Trophoblast cell (in vitro differentiated cells and primary cell): ENCODE measurements around the gene PPIL1.
A peak's percentile ranks its signal among the peaks of the same experiment; 100 is the strongest.

ENCODE experiments used
- DNase-seq, 2 donors: peaks; one replicate each; pipeline ENCODE4 v3.0.0-alpha.2; 2016
- H2AFZ ChIP-seq: 2 replicates; pipeline ENCODE4 v1.6.1; 2013; ENCODE audit warnings: low read length, moderate library complexity, mild to moderate bottlenecking; ENCODE audit not compliant: insufficient read depth, poor library complexity
- H2AK5ac ChIP-seq: 2 replicates; pipeline ENCODE4 v1.6.1; 2013; ENCODE audit warnings: mild to moderate bottlenecking, low read length
- H2BK120ac ChIP-seq: 2 replicates; pipeline ENCODE4 v1.6.1; 2013; ENCODE audit warnings: low read length, mild to moderate bottlenecking, moderate library complexity; ENCODE audit not compliant: insufficient read depth, poor library complexity
- H2BK12ac ChIP-seq: 2 replicates; pipeline ENCODE4 v1.6.1; 2013; ENCODE audit warnings: mild to moderate bottlenecking, low read length, moderate library complexity
- H2BK5ac ChIP-seq: 2 replicates; pipeline ENCODE4 v1.6.1; 2013; ENCODE audit warnings: low read length, low read depth, moderate library complexity, mild to moderate bottlenecking; ENCODE audit not compliant: poor library complexity
- H3K14ac ChIP-seq: 2 replicates; pipeline ENCODE4 v1.6.1; 2013; ENCODE audit warnings: mild to moderate bottlenecking, low read length
- H3K18ac ChIP-seq: 2 replicates; pipeline ENCODE4 v1.6.1; 2013; ENCODE audit warnings: mild to moderate bottlenecking, low read length
- H3K23ac ChIP-seq: 2 replicates; pipeline ENCODE4 v1.6.1; 2013; ENCODE audit warnings: low read length
- H3K27ac ChIP-seq: 2 replicates; pipeline ENCODE4 v1.5.1; 2013; ENCODE audit warnings: low read depth, mild to moderate bottlenecking, inconsistent platforms, low read length, moderate library complexity
- H3K27me3 ChIP-seq: 2 replicates; pipeline ENCODE4 v1.6.1; 2013; ENCODE audit warnings: inconsistent platforms, mild to moderate bottlenecking, low read length, moderate library complexity; ENCODE audit not compliant: insufficient read depth
- H3K36me3 ChIP-seq, 2 experiments: 1 replicate in 1 of 2; 2 replicates in 1 of 2; pipeline ENCODE4 v1.6.1; 2013; ENCODE audit warnings: low read length in 2 of 2, mild to moderate bottlenecking in 2 of 2, moderate library complexity in 1 of 2; ENCODE audit not compliant: insufficient read depth in 2 of 2, control insufficient read depth in 1 of 2
- H3K4ac ChIP-seq: 2 replicates; pipeline ENCODE4 v1.6.1; 2013; ENCODE audit warnings: low read depth, mild to moderate bottlenecking, low read length, moderate library complexity
- H3K4me1 ChIP-seq, 2 experiments: 1 replicate in 1 of 2; 2 replicates in 1 of 2; pipeline ENCODE4 v1.6.1; 2013; ENCODE audit warnings: low read length in 2 of 2, mild to moderate bottlenecking in 2 of 2, moderate library complexity in 1 of 2; ENCODE audit not compliant: insufficient read depth in 2 of 2, control insufficient read depth in 1 of 2
- H3K4me2 ChIP-seq: 2 replicates; pipeline ENCODE4 v1.6.1; 2013; ENCODE audit warnings: inconsistent platforms, mild to moderate bottlenecking, low read length, moderate library complexity
- H3K4me3 ChIP-seq: 2 replicates; pipeline ENCODE4 v1.5.1; 2013; ENCODE audit warnings: mild to moderate bottlenecking, low read depth, low read length, inconsistent platforms
- H3K79me1 ChIP-seq: one replicate; pipeline ENCODE4 v1.6.1; 2013; ENCODE audit warnings: low read length
- H3K79me2 ChIP-seq: 2 replicates; pipeline ENCODE4 v1.6.1; 2013; ENCODE audit warnings: low read length, mild to moderate bottlenecking; ENCODE audit not compliant: control insufficient read depth, insufficient read depth, poor library complexity
- H3K9ac ChIP-seq: 2 replicates; pipeline ENCODE4 v1.6.1; 2013; ENCODE audit warnings: mild to moderate bottlenecking, low read length
- H3K9me3 ChIP-seq: 2 replicates; pipeline ENCODE4 v1.6.1; 2013; ENCODE audit warnings: low read depth, mild to moderate bottlenecking, control low read depth, inconsistent platforms, low read length; ENCODE audit not compliant: insufficient read depth
- H4K12ac ChIP-seq: 2 replicates; pipeline ENCODE4 v1.6.1; 2013; ENCODE audit warnings: low read depth, mild to moderate bottlenecking, low read length, moderate library complexity
- H4K8ac ChIP-seq: 2 replicates; pipeline ENCODE4 v1.6.1; 2013; ENCODE audit warnings: low read depth, mild to moderate bottlenecking, low read length, moderate library complexity
- H4K91ac ChIP-seq: one replicate; pipeline ENCODE4 v1.6.1; 2013; ENCODE audit warnings: low read depth, mild to moderate bottlenecking, low read length, moderate library complexity
- WGBS: extraction: QIAGEN DNeasy Blood & Tissue Kit; methylation state at CpG from one replicate; pipeline ENCODE4 v1.1.7; 2013; ENCODE audit warnings: missing lambda C conversion rate; ENCODE audit not compliant: insufficient read length, insufficient coverage; ENCODE audit errors: extremely low coverage; 5-methylcytosine and 5-hydroxymethylcytosine counted together

PPIL1 gene

GRCh38 chr6:36862848-36863382, 11.7 kb downstream of the PPIL1 start:
- no peak overlapping the region for H2AFZ ChIP-seq
- no peak overlapping the region for H3K23ac ChIP-seq
- no peak overlapping the region for H4K12ac ChIP-seq
- no peak overlapping the region for H3K14ac ChIP-seq
- H3K79me2 ChIP-seq, result no peaks in the 10 kb centered on the region
- no peak overlapping the region for H2BK120ac ChIP-seq
- no peaks in the 10 kb centered on the region for H3K27me3 ChIP-seq
- H4K91ac ChIP-seq, result no peak overlapping the region
- peaks cover 6 to 11% of the 10 kb centered on the region in 2 experiments for H3K4me1 ChIP-seq
- H3K18ac ChIP-seq, result peak overlapping the region; percentile 3
- peaks cover 7 to 10% of the 10 kb centered on the region in 2 experiments for H3K36me3 ChIP-seq
- peaks cover 3% of the 10 kb centered on the region for H3K9me3 ChIP-seq
- no peak for DNase-seq
- no peak overlapping the region for H3K27ac ChIP-seq
- H2AK5ac ChIP-seq, result no peak overlapping the region
- H4K8ac ChIP-seq, result no peak overlapping the region
- no peak overlapping the region for H2BK5ac ChIP-seq
- H3K4ac ChIP-seq, result peak overlapping the region; percentile 27
- no peak overlapping the region for H2BK12ac ChIP-seq
- no peak overlapping the region for H3K4me2 ChIP-seq
- no CpG with 5 or more reads among the region's 4 CpGs for WGBS
- no peak overlapping the region for H3K4me3 ChIP-seq
- no peak overlapping the region for H3K9ac ChIP-seq
- no peaks in the 10 kb centered on the region for H3K79me1 ChIP-seq

GRCh38 chr6:36862164-36862847, 12.3 kb downstream of the PPIL1 start:
- H2AFZ ChIP-seq, result no peak overlapping the region
- no peak overlapping the region for H3K27ac ChIP-seq
- no CpG with 5 or more reads among the region's 8 CpGs for WGBS
- H2BK120ac ChIP-seq, result no peak overlapping the region
- H3K9me3 ChIP-seq, result peaks cover 3% of the 10 kb centered on the region
- H4K8ac ChIP-seq, result no peak overlapping the region
- H3K27me3 ChIP-seq, result no peaks in the 10 kb centered on the region
- no peak overlapping the region for H3K4ac ChIP-seq
- H2BK5ac ChIP-seq, result no peak overlapping the region
- peaks cover 6 to 11% of the 10 kb centered on the region in 2 experiments for H3K4me1 ChIP-seq
- H4K12ac ChIP-seq, result no peak overlapping the region
- no peak overlapping the region for H3K4me2 ChIP-seq
- no peak overlapping the region for H3K23ac ChIP-seq
- peaks cover 4 to 8% of the 10 kb centered on the region in 2 experiments for H3K36me3 ChIP-seq
- no peak overlapping the region for H3K9ac ChIP-seq
- no peak overlapping the region for H3K18ac ChIP-seq
- H3K79me1 ChIP-seq, result no peaks in the 10 kb centered on the region
- no peak overlapping the region for H2BK12ac ChIP-seq
- no peak overlapping the region for H3K4me3 ChIP-seq
- no peaks in the 10 kb centered on the region for H3K79me2 ChIP-seq
- no peak overlapping the region for H2AK5ac ChIP-seq
- no peak overlapping the region for H3K14ac ChIP-seq
- DNase-seq, result no peak
- no peak overlapping the region for H4K91ac ChIP-seq

GRCh38 chr6:36860126-36860525, 14.5 kb downstream of the PPIL1 start:
- H3K4me2 ChIP-seq, result no peak overlapping the region
- H3K79me1 ChIP-seq, result no peaks in the 10 kb centered on the region
- no peak overlapping the region for H3K4me3 ChIP-seq
- H2AK5ac ChIP-seq, result no peak overlapping the region
- no peak overlapping the region for H3K18ac ChIP-seq
- H3K14ac ChIP-seq, result no peak overlapping the region
- H2BK5ac ChIP-seq, result no peak overlapping the region
- H3K27me3 ChIP-seq, result no peaks in the 10 kb centered on the region
- no peak overlapping the region for H2BK120ac ChIP-seq
- peaks cover 4 to 17% of the 10 kb centered on the region in 2 experiments for H3K36me3 ChIP-seq
- H3K27ac ChIP-seq, result no peak overlapping the region
- H2AFZ ChIP-seq, result no peak overlapping the region
- no peak overlapping the region for H2BK12ac ChIP-seq
- no peak overlapping the region for H4K91ac ChIP-seq
- H3K4ac ChIP-seq, result no peak overlapping the region
- WGBS, result no CpG with 5 or more reads among the region's 7 CpGs
- no peak overlapping the region for H4K8ac ChIP-seq
- H3K4me1 ChIP-seq, result peaks cover 14 to 21% of the 10 kb centered on the region in 2 experiments
- peaks cover 3% of the 10 kb centered on the region for H3K9me3 ChIP-seq
- DNase-seq, result no peak
- H4K12ac ChIP-seq, result no peak overlapping the region
- no peaks in the 10 kb centered on the region for H3K79me2 ChIP-seq
- no peak overlapping the region for H3K9ac ChIP-seq
- no peak overlapping the region for H3K23ac ChIP-seq

- Histone ChIP-seq H4K8ac (peak overlapping the region; percentile 52), H2AFZ (no peak overlapping the region), H3K4me2 (no peak overlapping the region), H2BK12ac (peak overlapping the region; percentile 51), H3K14ac (peak overlapping the region; percentile 65), H3K36me3 (peaks cover 4 to 19% of the 10 kb centered on the region in 2 experiments), H3K27me3 (no peaks in the 10 kb centered on the region), H2AK5ac (no peak overlapping the region), H3K4ac (no peak overlapping the region), H2BK120ac (peak overlapping the region; percentile 34), H3K27ac (peak overlapping the region; percentile 4), H4K91ac (peak overlapping the region; percentile 38), H3K4me1 (peaks cover 15 to 22% of the 10 kb centered on the region in 2 experiments), H3K79me2 (no peaks in the 10 kb centered on the region), H3K9ac (no peak overlapping the region), H3K79me1 (no peaks in the 10 kb centered on the region), H4K12ac (peak overlapping the region; percentile 54), H2BK5ac (no peak overlapping the region), H3K9me3 (peaks cover under 1% of the 10 kb centered on the region), H3K23ac (no peak overlapping the region), H3K18ac (no peak overlapping the region), H3K4me3 (no peak overlapping the region)
- no CpG with 5 or more reads among the region's 6 CpGs for WGBS
- DNase-seq, result no peak
Observed at GRCh38 chr6:36858407-36858981, 16.1 kb downstream of the PPIL1 start.
